Measurements from ENCODE around the gene GLRX2. TPM values are rescaled to one million over a fixed set of nuclear protein-coding genes. Genes with fewer than 3 reads are reported as not detected.

Gene GLRX2, protein sequence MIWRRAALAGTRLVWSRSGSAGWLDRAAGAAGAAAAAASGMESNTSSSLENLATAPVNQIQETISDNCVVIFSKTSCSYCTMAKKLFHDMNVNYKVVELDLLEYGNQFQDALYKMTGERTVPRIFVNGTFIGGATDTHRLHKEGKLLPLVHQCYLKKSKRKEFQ
- total RNA-seq (2014; rRNA removed; shearing (Covaris generic)): 40.1 and 49.4 TPM in 2 replicates

DNA sequence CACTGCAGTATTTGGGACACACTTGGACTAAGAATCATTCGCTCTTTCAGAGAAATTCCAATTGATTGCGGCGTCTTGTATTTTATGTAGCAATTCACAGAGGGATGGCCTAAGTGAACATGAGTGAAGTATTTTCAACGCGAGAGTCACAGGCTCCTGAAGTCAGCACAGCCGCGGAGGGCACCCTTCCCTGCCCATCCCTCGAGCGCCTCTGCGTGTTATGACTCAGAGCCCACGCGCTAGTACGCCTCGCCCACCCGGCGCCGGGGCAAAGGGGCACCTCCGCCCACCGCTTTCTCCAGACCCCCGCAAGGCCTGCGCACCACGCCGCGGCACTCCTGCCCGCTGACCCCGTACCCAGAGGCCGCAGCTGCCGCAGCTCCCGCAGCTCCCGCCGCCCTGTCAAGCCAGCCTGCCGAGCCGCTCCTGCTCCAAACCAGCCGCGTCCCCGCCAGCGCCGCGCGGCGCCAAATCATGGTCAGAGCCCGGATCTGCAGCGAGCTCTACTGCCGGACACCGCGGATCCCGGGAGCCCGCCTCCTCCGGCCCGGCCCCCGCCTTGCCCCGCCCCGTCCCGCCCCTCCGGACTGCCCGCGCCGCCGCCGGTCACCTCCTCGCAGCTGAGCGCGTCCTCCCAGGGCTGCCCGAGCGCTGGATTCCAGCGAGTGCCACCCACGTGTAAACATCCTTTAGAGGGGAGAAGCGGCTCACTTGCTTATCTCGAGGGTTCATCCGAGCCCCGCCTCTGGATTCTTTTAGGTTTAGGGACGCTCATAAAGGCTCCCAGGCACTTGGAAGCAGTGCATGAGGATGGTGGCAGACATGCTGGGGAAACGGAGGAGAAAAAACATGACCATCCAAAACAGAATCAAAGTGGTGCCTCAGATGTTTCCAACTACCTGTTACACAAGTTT is at the start of gene GLRX2:
Gene GLRX2, minus strand, starts transcription at position 508 of the 914 bp plus-strand sequence. Its CDS starts 32 bp downstream, at position 476.

DNA sequence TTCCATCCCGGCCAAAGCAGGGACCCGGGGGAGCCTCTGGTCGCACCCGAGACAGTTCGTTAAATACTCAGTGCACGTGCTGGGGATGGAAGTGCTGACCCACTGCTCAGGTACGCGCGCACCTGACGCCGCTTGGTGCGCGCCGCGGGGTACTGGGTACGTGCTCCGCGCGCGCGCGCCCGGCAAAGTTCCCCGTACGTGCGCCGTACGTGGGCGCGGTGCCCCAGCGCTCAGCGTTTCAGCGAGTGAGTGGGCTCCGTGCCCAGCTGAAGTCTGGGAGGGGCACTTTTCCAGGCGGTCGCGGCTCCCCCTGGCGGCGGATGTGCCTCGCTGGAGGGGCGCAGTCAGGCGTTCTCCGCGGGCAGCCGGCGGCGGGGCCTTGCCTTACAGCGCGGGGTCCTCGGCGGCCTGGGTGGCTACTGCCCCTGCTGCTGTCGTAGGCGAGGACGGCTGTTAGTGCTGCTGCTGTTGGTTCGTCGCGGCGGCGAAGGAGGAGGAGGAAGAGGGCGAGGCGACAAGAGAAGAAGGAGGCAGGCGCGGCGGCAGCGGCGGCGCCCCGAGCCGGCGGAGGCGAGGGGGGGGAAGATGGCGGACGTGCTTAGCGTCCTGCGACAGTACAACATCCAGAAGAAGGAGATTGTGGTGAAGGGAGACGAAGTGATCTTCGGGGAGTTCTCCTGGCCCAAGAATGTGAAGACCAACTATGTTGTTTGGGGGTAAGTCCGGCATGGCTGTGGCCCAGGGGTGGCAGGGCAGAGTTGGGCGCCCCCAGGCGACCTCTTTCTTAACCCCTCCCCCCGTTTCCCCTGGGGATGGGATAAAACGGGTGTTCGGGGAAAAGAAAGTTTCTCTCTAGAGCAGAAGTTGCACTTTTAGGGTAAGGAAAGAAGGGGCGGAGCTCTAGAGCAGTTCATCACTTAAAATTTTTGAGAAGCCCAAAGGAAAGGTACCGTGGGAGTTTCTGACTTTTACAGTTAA is 16.7 kb upstream of the GLRX2 start, which contains the start of gene CDC73:
Gene CDC73, plus strand, starts transcription at position 416 of the 978 bp plus-strand sequence. Its CDS starts 170 bp downstream, at position 586.

DNA sequence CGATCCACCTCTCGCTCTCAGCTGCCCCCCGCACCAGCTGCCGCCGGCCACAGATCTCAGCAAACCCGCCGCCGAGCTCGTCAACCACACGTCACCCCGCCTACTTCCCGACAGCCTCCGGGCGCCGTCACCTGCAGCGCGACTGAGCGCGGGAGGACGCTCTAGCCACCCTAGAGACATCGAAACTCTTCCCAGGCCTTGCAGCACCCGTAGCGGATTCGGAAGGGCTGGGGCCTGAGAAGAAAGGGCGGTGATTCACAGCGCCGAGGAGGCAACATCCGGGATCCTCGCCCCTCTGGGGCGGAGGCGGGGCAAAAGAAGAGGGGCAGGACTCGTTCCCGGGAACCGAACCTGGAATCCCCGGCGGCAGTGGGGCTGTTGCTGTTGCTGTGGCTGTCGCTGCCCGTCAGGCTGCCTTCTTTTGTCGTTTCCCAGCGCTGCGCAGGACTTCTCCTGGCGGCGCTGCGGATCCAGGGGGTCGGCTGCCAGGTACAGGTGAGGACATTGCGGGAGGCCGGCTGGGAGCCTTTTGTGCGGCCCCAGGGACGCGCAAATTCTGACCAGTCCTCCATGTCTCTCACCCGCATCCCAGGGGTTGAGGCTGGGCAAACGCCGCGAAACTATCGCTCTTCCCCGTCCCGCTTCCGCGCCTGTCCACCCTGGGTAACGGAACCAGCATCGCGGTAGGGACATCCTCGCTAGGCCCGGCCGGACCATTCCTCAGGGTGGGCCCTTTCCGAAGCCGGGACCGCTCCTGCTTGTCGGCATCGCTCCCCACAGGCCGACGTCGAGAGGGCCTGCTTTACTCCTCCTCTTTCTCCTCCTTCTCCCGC is 45.7 kb downstream of the GLRX2 start, which contains the start of the genes RO60 and UCHL5:
Gene RO60, plus strand, starts transcription at position 331 of the 833 bp plus-strand sequence. CDS start 9,443 bp downstream, outside the sequence.
Gene UCHL5, minus strand, starts transcription at position 79 of the 833 bp plus-strand sequence. CDS start 100 bp downstream, outside the sequence.

Small RNA genes within 50 kb of the gene (small RNA-seq; reads per million reads assigned to genes)
- gene MIR1278 (not detected), gene SCARNA18B (not detected)

Other genes with a start within 250 kb of the GLRX2 start
- gene UCHL5, start 46.1 kb downstream of the GLRX2 start, total RNA-seq (2014; rRNA removed; shearing (Covaris generic)): 85.7 and 93.7 TPM in 2 replicates
- 102 and 138 TPM in 2 replicates for gene RO60, start 45.8 kb downstream of the GLRX2 start, total RNA-seq (2014; rRNA removed; shearing (Covaris generic))
- gene CDC73, start 16.6 kb upstream of the GLRX2 start, total RNA-seq (2014; rRNA removed; shearing (Covaris generic)): 25.0 and 36.1 TPM in 2 replicates
- gene B3GALT2, start 81.2 kb upstream of the GLRX2 start, total RNA-seq (2014; rRNA removed; shearing (Covaris generic)): 2.1 and 3.3 TPM in 2 replicates